ENCODE data around the gene IGSF21. TPM values are rescaled to one million over a fixed set of nuclear protein-coding genes. Genes with fewer than 3 reads are reported as not detected.

The IGSF21 gene
- total RNA-seq, 1 donor = not detected

GRCh38 chr1:18328803-18329202 lies 221.2 kb downstream of the IGSF21 start:
- no peak for TF ChIP-seq CTCF (IDR thresholded peaks at IDR 0.05; ENCODE audit: insufficient read depth, low read depth, low read length)
- no peak for DNase-seq (ENCODE audit: low read depth)
- H3K4me3 ChIP-seq (ENCODE audit: low read depth, low read length) = no peak overlapping the region

- DNase-seq (ENCODE audit: low read depth) = no peak
- TF ChIP-seq CTCF (IDR thresholded peaks at IDR 0.05; ENCODE audit: insufficient read depth, low read depth, low read length) = no peak
- H3K4me3 ChIP-seq (ENCODE audit: low read depth, low read length) = no peak overlapping the region
These were observed 222.1 kb downstream of the IGSF21 start for GRCh38 chr1:18329469-18330253.

GRCh38 chr1:18332576-18332975 lies 225.0 kb downstream of the IGSF21 start:
- no peak for TF ChIP-seq CTCF (IDR thresholded peaks at IDR 0.05; ENCODE audit: insufficient read depth, low read depth, low read length)
- no peak for DNase-seq (ENCODE audit: low read depth)
- H3K4me3 ChIP-seq (ENCODE audit: low read depth, low read length) = no peak overlapping the region

- no peak for DNase-seq (ENCODE audit: low read depth)
- no peak overlapping the region for H3K4me3 ChIP-seq (ENCODE audit: low read depth, low read length)
- TF ChIP-seq CTCF (IDR thresholded peaks at IDR 0.05; ENCODE audit: insufficient read depth, low read depth, low read length) = no peak
These were observed 225.6 kb downstream of the IGSF21 start for GRCh38 chr1:18333220-18333619.

GRCh38 chr1:18336801-18337200 lies 229.2 kb downstream of the IGSF21 start:
- no peak overlapping the region for H3K4me3 ChIP-seq (ENCODE audit: low read depth, low read length)
- TF ChIP-seq CTCF (IDR thresholded peaks at IDR 0.05; ENCODE audit: insufficient read depth, low read depth, low read length) = no peak
- DNase-seq (ENCODE audit: low read depth) = no peak

- no peak overlapping the region for H3K4me3 ChIP-seq (ENCODE audit: low read depth, low read length)
- no peak for DNase-seq (ENCODE audit: low read depth)
- TF ChIP-seq CTCF (IDR thresholded peaks at IDR 0.05; ENCODE audit: insufficient read depth, low read depth, low read length) = no peak
These were observed 230.2 kb downstream of the IGSF21 start for GRCh38 chr1:18337757-18338156.

GRCh38 chr1:18339161-18339560 lies 231.6 kb downstream of the IGSF21 start:
- DNase-seq (ENCODE audit: low read depth) = no peak
- no peak overlapping the region for H3K4me3 ChIP-seq (ENCODE audit: low read depth, low read length)
- TF ChIP-seq CTCF (IDR thresholded peaks at IDR 0.05; ENCODE audit: insufficient read depth, low read depth, low read length) = no peak

Data from fibroblast of villous mesenchyme (primary cell).